ENCODE measurements around the gene ABHD17A.

ABHD17A gene

GRCh38 chr19:1855040-1855827 lies 30.1 kb downstream of the ABHD17A start:
- Histone ChIP-seq H3K4me2 (ENCODE audit: low read length, poor library complexity, severe bottlenecking) (peak overlapping the region; percentile 51), H3K14ac (ENCODE audit: low read length in 2 of 2) (peak overlapping the region in 1 of 2 experiments; percentile 70), H4K91ac (ENCODE audit: low read length) (peak overlapping the region; percentile 99), H3K9me3 (ENCODE audit: control insufficient read depth, low read length) (no peaks in the 10 kb centered on the region), H3K4ac (ENCODE audit: low read depth in 1 of 2, low read length in 2 of 2) (peak overlapping the region; percentile 95 to 98), H3K36me3 (ENCODE audit: control insufficient read depth in 1 of 2, insufficient read depth in 2 of 2, low read depth in 1 of 2, low read length in 2 of 2) (peaks cover 4 to 36% of the 10 kb centered on the region in 2 experiments), H2AFZ (ENCODE audit: low read depth, low read length) (no peak overlapping the region), H2BK5ac (ENCODE audit: low read depth, low read length, poor library complexity, severe bottlenecking) (peak overlapping the region; percentile 20), H3K23ac (ENCODE audit: low read length in 2 of 2) (no peak overlapping the region), H2BK12ac (ENCODE audit: low read length in 2 of 2) (peak overlapping the region; percentile 88 to 92), H3K79me1 (replicated peaks; ENCODE audit: low read length, poor library complexity, severe bottlenecking) (peaks cover 21% of the 10 kb centered on the region), H3K4me3 (ENCODE audit: insufficient read depth in 1 of 2, low read depth in 1 of 2, low read length in 2 of 2) (peak overlapping the region in 1 of 2 experiments; percentile 69), H3K27me3 (ENCODE audit: control insufficient read depth in 1 of 2, insufficient read depth in 1 of 2, low read length in 2 of 2) (no peaks in the 10 kb centered on the region), H3K27ac (ENCODE audit: low read length, poor library complexity, severe bottlenecking) (peak overlapping the region; percentile 72), H2BK15ac (ENCODE audit: low read depth, poor library complexity, severe bottlenecking) (peak overlapping the region; percentile 90), H3K9ac (ENCODE audit: low read length) (peak overlapping the region; percentile 78), H3K4me1 (ENCODE audit: control insufficient read depth, insufficient read depth, low read depth, low read length) (peaks cover 72% of the 10 kb centered on the region), H4K8ac (ENCODE audit: low read length) (peak overlapping the region; percentile 99), H3K18ac (ENCODE audit: low read depth in 1 of 2, low read length in 2 of 2) (peak overlapping the region; percentile 96 to 98), H2BK120ac (ENCODE audit: low read depth, low read length) (peak overlapping the region; percentile 98), H2AK5ac (ENCODE audit: low read length, severe bottlenecking) (peak overlapping the region; percentile 49)
- 25% methylated on average over 23 of the region's 33 CpGs for WGBS
- DNase-seq, result peak; percentile 93

- Histone ChIP-seq H3K18ac (ENCODE audit: low read depth in 1 of 2, low read length in 2 of 2) (peak overlapping the region; percentile 56 to 95), H3K23ac (ENCODE audit: low read length in 2 of 2) (peak overlapping the region in 1 of 2 experiments; percentile 67), H3K4me2 (ENCODE audit: low read length, poor library complexity, severe bottlenecking) (peak overlapping the region; percentile 51), H3K27me3 (ENCODE audit: control insufficient read depth in 1 of 2, insufficient read depth in 1 of 2, low read length in 2 of 2) (no peaks in the 10 kb centered on the region), H4K91ac (ENCODE audit: low read length) (peak overlapping the region; percentile 55), H3K14ac (ENCODE audit: low read length in 2 of 2) (peak overlapping the region in 1 of 2 experiments; percentile 38), H2AFZ (ENCODE audit: low read depth, low read length) (no peak overlapping the region), H3K4ac (ENCODE audit: low read depth in 1 of 2, low read length in 2 of 2) (peak overlapping the region; percentile 83 to 95), H2BK120ac (ENCODE audit: low read depth, low read length) (peak overlapping the region; percentile 80), H3K27ac (ENCODE audit: low read length, poor library complexity, severe bottlenecking) (peak overlapping the region; percentile 61), H2BK12ac (ENCODE audit: low read length in 2 of 2) (peak overlapping the region; percentile 51 to 75), H3K4me3 (ENCODE audit: insufficient read depth in 1 of 2, low read depth in 1 of 2, low read length in 2 of 2) (peak overlapping the region in 1 of 2 experiments; percentile 44), H3K79me1 (replicated peaks; ENCODE audit: low read length, poor library complexity, severe bottlenecking) (peaks cover 21% of the 10 kb centered on the region), H3K9me3 (ENCODE audit: control insufficient read depth, low read length) (no peaks in the 10 kb centered on the region), H3K36me3 (ENCODE audit: control insufficient read depth in 1 of 2, insufficient read depth in 2 of 2, low read depth in 1 of 2, low read length in 2 of 2) (peaks cover 4 to 40% of the 10 kb centered on the region in 2 experiments), H4K8ac (ENCODE audit: low read length) (peak overlapping the region; percentile 96), H2BK5ac (ENCODE audit: low read depth, low read length, poor library complexity, severe bottlenecking) (no peak overlapping the region), H2BK15ac (ENCODE audit: low read depth, poor library complexity, severe bottlenecking) (peak overlapping the region; percentile 36), H3K9ac (ENCODE audit: low read length) (peak overlapping the region; percentile 63), H2AK5ac (ENCODE audit: low read length, severe bottlenecking) (no peak overlapping the region), H3K4me1 (ENCODE audit: control insufficient read depth, insufficient read depth, low read depth, low read length) (peaks cover 66% of the 10 kb centered on the region)
- no peak for DNase-seq
- 85% methylated on average over 37 of the region's 37 CpGs for WGBS
Measured at GRCh38 chr19:1854542-1855039, 30.7 kb downstream of the ABHD17A start.

- Histone ChIP-seq H2BK120ac (ENCODE audit: low read depth, low read length) (peak overlapping the region; percentile 29), H3K4me2 (ENCODE audit: low read length, poor library complexity, severe bottlenecking) (no peak overlapping the region), H3K27me3 (ENCODE audit: control insufficient read depth in 1 of 2, insufficient read depth in 1 of 2, low read length in 2 of 2) (no peaks in the 10 kb centered on the region), H3K9me3 (ENCODE audit: control insufficient read depth, low read length) (no peaks in the 10 kb centered on the region), H4K8ac (ENCODE audit: low read length) (peak overlapping the region; percentile 96), H3K18ac (ENCODE audit: low read depth in 1 of 2, low read length in 2 of 2) (peak overlapping the region in 1 of 2 experiments; percentile 8), H2BK15ac (ENCODE audit: low read depth, poor library complexity, severe bottlenecking) (peak overlapping the region; percentile 34), H3K23ac (ENCODE audit: low read length in 2 of 2) (no peak overlapping the region), H3K4me1 (ENCODE audit: control insufficient read depth, insufficient read depth, low read depth, low read length) (peaks cover 61% of the 10 kb centered on the region), H3K14ac (ENCODE audit: low read length in 2 of 2) (no peak overlapping the region), H3K27ac (ENCODE audit: low read length, poor library complexity, severe bottlenecking) (no peak overlapping the region), H2AK5ac (ENCODE audit: low read length, severe bottlenecking) (peak overlapping the region; percentile 64), H3K4me3 (ENCODE audit: insufficient read depth in 1 of 2, low read depth in 1 of 2, low read length in 2 of 2) (no peak overlapping the region), H2BK5ac (ENCODE audit: low read depth, low read length, poor library complexity, severe bottlenecking) (no peak overlapping the region), H3K9ac (ENCODE audit: low read length) (no peak overlapping the region), H2BK12ac (ENCODE audit: low read length in 2 of 2) (peak overlapping the region; percentile 14 to 51), H3K4ac (ENCODE audit: low read depth in 1 of 2, low read length in 2 of 2) (peak overlapping the region; percentile 83 to 95), H3K36me3 (ENCODE audit: control insufficient read depth in 1 of 2, insufficient read depth in 2 of 2, low read depth in 1 of 2, low read length in 2 of 2) (peaks cover 4 to 40% of the 10 kb centered on the region in 2 experiments), H3K79me1 (replicated peaks; ENCODE audit: low read length, poor library complexity, severe bottlenecking) (peaks cover 22% of the 10 kb centered on the region), H2AFZ (ENCODE audit: low read depth, low read length) (no peak overlapping the region), H4K91ac (ENCODE audit: low read length) (peak overlapping the region; percentile 55)
- DNase-seq, result no peak
- WGBS, result 93% methylated on average over 13 of the region's 16 CpGs
Measured at GRCh38 chr19:1854039-1854541, 31.2 kb downstream of the ABHD17A start.
